GM20000 (cell line): ENCODE results near the gene SLFN5.
A peak's percentile ranks its signal among the peaks of the same experiment; 100 is the strongest.
"Not testable (repeated sequence)": the region's sequence is repeated elsewhere in the genome, so short reads cannot be mapped to it uniquely, and the experiment has no call there.

Experiments
- DNase-seq: peaks from one replicate; pipeline ENCODE4 v3.0.0; 2012; ENCODE audit warnings: low spot score
- CTCF ChIP-seq: IDR thresholded peaks from 2 replicates; pipeline ENCODE4 v1.5.1; 2012; ENCODE audit warnings: mild to moderate bottlenecking, control low read depth; ENCODE audit errors: extremely low read depth, missing control alignments

Gene SLFN5

GRCh38 chr17:35217107-35217506, 25.8 kb upstream of the SLFN5 start:
- DNase-seq = no peak
- no peak for TF ChIP-seq CTCF

- TF ChIP-seq CTCF = no peak
- peak; percentile 15 for DNase-seq
Measured at GRCh38 chr17:35218915-35219314, 24.0 kb upstream of the SLFN5 start.

- TF ChIP-seq CTCF = no peak
- no peak for DNase-seq
Measured at GRCh38 chr17:35222452-35222851, 20.4 kb upstream of the SLFN5 start.

GRCh38 chr17:35224436-35224835, 18.4 kb upstream of the SLFN5 start:
- DNase-seq = no peak
- no peak for TF ChIP-seq CTCF

GRCh38 chr17:35227546-35227945, 15.3 kb upstream of the SLFN5 start:
- TF ChIP-seq CTCF = no peak
- DNase-seq = no peak

GRCh38 chr17:35229638-35230037, 13.2 kb upstream of the SLFN5 start:
- no peak for DNase-seq
- no peak for TF ChIP-seq CTCF

GRCh38 chr17:35234315-35234714, 8.6 kb upstream of the SLFN5 start:
- DNase-seq = not testable (repeated sequence)

- TF ChIP-seq CTCF = no peak
Measured at GRCh38 chr17:35235289-35235688, 7.6 kb upstream of the SLFN5 start.

More at GRCh38 chr17:35235289-35235688, 7.6 kb upstream of the SLFN5 start:
- no peak for DNase-seq
